HG02870 (cell line): ENCODE data around the gene LRRC30.
"Not testable (repeated sequence)": the region's sequence is repeated elsewhere in the genome, so short reads cannot be mapped to it uniquely, and the experiment has no call there.

Experiments used
- ATAC-seq: cut with Tn5 transposase; IDR thresholded peaks from one replicate; pipeline ENCODE4 v1.9.1; 2021; ENCODE audit warnings: mild to moderate bottlenecking, moderate library complexity; ENCODE audit not compliant: unreplicated experiment

Gene LRRC30

GRCh38 chr18:7230626-7231349 lies at the start of gene LRRC30:
LRRC30 (plus strand) TSS chr18:7231089; CDS start chr18:7231139, 50 bp downstream.
- no peak for ATAC-seq

GRCh38 chr18:7185701-7186100 lies 45.2 kb upstream of the LRRC30 start:
- ATAC-seq, result no peak

DNA sequence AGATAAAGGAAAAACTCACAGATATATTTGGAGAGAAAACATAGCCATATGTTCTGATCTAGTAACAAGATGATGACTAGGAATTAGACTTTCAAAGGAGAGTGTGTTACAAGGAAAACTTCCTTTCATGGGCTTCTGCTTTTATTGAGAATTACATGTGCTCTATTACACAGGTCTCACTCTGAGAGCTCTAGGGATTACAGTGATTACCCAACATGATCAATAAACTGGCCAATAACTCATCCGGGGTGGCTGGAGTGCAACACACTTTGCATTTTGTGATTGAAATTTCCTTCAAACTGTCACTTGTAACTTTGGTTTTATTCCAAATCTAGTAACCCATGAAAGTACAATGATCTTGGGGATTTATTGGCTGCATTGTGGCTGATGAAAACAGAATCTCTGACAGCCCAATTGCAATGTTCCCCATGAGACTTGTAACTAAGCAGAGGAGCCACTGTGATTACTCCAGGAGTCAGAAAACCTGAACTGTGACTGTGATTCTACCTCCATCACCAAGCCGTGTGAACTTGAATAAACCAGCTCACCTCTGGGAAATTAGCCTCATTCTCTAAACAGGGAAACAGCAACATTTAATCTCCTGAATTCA lies 40.2 kb upstream of the LRRC30 start:
- no peak for ATAC-seq

- ATAC-seq, result no peak
Measured at GRCh38 chr18:7191736-7192135, 39.2 kb upstream of the LRRC30 start.

DNA sequence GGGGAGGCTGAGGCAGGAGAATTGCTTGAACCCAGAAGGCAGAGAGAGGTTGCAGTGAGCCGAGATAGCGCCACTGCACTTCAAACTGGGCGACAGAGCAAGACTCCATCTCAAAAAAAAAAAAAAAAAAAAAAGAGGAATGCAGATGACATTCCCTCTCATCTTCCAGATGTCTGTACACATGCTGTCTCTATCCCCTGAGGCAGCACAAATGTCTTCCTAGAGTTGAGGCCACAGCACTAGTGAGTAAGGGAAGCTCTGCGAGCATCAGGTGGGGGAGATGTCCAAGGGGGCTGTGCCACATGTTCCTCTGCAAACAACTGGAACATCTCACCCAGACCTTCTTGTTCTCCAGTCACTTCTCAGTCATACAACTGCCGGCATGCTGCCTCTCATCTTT lies 35.6 kb upstream of the LRRC30 start:
- ATAC-seq, result no peak

DNA sequence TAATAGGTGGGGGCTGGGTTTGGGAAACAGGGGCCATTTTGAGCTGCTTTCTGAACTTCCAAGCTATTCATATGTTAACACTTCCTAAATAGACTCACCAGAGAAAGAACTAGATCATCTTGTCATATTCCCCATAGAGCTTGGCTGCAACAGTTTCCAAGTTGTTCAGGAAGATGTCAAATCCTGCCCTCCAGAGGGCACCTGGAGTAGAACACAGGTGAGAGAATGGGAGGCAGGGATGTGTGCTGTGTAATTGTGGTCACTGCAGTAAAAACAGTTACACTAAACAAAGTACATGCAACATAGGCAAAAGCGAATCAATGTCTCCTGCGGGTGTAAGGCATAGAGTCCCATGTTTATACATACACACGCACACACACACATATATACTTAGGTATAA lies 34.5 kb upstream of the LRRC30 start:
- no peak for ATAC-seq

DNA sequence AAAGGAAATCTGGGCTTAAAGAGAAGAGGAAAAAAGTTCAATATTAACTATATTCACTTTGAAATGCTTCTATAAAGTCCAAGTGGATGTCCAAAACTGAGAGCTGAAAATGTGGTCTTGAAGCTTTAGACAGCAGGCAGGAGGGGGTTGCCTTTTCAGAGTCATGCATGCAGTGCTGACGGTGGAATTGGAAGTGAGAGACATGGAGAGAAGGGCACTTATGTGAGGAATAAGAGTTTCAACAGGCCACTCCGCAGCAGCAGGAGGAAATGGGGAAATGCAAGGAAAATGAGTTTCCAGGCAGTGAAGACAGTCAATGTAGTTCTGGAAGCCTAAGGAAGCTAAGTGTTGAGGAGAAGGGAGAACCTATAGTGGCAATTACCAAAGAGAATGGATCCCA lies 33.0 kb upstream of the LRRC30 start:
- ATAC-seq, result no peak

- no peak for ATAC-seq
Measured at GRCh38 chr18:7198326-7198725, 32.6 kb upstream of the LRRC30 start.

DNA sequence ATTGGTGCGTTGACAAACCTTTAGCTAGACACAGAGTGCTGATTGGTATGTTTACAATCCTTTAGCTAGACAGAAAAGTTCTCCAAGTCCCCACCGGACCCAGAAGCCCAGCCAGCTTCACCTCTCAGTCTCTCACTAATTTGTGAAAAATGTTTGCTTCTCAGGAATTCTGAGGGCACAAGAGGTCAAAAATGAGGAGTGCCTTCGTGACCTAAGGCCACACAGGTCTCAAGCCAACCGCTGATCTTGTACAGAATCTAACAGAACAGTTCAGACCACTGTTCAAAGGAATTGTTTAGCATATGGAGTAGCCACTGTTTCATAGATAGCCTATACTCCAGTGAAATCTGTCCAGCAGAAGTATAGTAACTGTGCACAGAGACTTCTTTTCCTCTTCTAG lies 29.8 kb upstream of the LRRC30 start:
- ATAC-seq, result no peak

- no peak for ATAC-seq
Measured at GRCh38 chr18:7202169-7202568, 28.7 kb upstream of the LRRC30 start.

DNA sequence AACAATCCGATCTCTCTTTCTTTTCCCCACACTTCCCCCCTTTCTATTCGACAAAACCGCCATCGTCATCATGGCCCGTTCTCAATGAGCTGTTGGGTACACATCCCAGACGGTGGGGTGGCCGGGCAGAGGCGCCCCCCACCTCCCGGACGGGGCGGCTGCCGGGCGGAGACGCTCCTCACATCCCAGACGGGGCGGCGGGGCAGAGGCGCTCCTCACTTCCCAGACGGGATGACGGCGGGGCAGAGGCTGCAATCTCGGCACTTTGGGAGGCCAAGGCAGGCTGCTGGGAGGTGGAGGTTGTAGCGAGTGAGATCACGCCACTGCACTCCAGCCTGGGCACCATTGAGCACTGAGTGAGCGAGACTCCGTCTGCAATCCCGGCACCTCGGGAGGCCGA lies 27.3 kb upstream of the LRRC30 start:
- ATAC-seq, result not testable (repeated sequence)

GRCh38 chr18:7205346-7205745 lies 25.5 kb upstream of the LRRC30 start:
- ATAC-seq, result no peak

DNA sequence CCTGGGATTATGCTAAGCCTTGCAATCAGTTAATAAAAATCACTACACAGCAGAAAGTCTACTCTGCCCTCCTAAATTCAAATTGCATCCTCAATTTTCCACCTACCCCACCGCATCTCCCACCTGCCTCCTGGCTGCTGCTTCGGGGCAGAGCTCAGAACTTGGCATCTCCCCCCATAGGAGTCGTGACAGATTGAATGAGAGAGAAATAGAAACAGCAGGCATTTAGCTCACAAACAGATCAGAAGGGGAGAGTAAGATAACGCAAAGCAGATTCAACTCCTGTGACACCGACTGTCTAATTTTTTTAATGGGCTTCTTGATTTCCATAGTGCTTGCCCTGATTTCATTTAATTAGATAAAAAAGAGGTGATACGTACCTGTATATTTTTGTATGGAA lies 24.7 kb upstream of the LRRC30 start:
- ATAC-seq, result no peak

DNA sequence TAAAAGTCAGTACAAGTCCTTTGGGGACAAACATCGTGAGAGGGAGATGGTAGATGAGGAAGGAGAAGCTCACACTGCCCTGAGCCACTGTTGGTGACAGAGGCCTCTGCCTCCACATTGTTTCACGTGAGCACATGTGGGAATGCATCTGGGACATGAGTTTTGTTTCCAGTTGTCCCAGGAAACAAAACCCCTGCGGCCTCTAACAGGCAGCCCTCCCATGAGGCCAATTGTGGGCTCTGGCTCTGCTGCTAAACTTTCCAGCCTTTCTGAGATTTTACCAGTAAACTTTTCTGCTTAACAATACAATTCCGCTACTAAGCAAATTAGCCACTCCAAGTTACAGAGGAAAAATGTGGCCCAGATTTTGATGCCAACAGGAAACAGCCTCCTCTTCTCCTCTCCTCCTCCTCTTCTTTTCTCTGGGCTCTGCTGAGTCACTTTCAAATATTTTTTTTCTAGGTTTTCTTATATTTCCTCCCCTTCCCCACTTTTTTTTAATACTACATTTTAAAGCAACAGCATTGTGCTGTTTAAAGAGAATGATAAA lies 23.4 kb upstream of the LRRC30 start:
- no peak for ATAC-seq

DNA sequence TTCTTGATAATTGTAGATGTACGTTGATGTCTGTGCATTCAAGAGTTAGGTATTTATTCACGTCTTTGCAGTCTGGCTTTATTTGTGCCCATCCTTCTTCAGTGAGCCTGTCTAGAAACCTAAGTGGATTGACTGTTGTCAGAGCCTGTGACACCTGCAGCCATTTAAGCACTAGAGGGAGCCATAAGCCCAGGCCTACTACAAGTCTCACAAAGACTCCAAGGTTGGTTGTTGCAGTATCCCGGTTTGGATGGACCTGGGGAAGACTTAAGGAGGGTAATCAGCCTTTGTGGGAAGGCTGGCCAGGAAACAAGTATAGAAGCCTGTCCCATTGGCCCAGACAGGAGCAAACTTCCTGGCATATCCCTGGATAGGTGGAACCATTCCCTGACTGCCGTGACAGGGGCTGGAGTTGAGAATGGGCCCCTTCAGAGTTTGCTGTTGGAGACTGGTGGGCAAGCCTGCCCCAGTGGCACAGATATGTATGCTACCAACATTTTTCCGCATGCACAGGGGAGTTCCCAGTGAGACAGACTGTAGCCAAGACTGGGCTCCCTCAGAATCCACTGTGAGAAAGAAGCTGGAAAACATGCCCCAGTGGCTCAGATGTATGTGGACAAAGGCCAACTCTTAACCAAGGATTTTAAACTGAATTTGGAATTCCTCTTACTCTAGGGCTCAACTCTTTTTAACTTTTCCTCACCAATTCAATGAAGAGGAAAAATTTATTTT lies 9.3 kb upstream of the LRRC30 start:
- ATAC-seq, result peak; percentile 72

DNA sequence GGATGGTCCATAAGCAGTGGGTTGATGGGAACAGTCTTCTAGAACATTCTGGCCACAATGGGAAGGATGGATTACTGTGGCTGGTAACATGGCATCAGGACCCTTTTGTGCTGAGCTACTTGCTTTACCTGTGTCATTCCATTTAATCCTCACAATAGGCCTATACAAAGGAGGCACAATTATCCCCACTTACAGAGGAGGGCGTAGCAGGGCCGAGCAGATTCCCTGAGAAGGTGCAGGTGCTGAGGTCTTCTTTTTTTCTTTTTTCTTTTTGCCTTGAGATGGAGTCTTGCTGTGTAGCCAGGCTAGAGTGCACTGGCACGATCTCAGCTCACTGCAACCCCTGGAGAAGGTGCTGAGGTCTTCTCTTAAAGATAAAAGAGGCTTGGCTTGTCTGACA lies 6.7 kb upstream of the LRRC30 start:
- ATAC-seq, result no peak

DNA sequence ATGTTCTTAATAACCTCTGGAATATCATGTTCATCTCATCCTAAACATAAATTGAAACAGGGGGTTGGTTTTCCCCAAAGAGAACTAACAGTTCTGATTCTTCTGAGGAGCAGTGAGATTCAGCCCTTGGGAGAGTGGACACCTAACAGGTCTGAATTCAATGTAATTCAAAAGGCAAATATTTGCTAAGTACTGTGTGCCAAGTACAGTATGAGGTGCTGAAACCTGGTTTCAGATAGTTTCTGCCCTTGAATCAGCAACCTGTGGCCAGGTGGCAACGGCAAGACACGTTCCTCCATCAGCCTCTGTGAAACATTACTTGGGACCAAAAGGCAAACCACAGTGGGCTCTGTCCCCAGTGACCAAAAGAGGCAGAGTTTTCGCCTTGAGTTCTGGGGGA lies 1.3 kb downstream of the LRRC30 start:
- ATAC-seq, result no peak

GRCh38 chr18:7233134-7233810 lies 2.4 kb downstream of the LRRC30 start:
- no peak for ATAC-seq

- ATAC-seq, result no peak
Measured at GRCh38 chr18:7234091-7234490, 3.2 kb downstream of the LRRC30 start.

GRCh38 chr18:7234956-7235355 lies 4.1 kb downstream of the LRRC30 start:
- no peak for ATAC-seq

- no peak for ATAC-seq
Measured at GRCh38 chr18:7236072-7236471, 5.2 kb downstream of the LRRC30 start.
